HCT116 (cell line): ENCODE measurements around the gene SLC25A45. TPM values are rescaled to one million over a fixed set of nuclear protein-coding genes. Genes with fewer than 3 reads are reported as not detected.

ENCODE experiments used
- ATAC-seq: fragments of 200-7000 bp; cut with Tn5 transposase; 2 replicates; pipeline ENCODE4 v1.9.1; 2020; ENCODE audit warnings: mild to moderate bottlenecking, moderate library complexity
- BruUV-seq: library from RNA; stranded (reverse); fragments of 400-500 nt; replicated peaks from 2 replicates; lab custom pipeline; 2021; lab: Mats Ljungman, UMichigan
- CTCF ChIA-PET: fragments of 300-600 bp; sonication (Branson Sonifier 250); formaldehyde crosslinking; loops from one replicate; lab custom pipeline; 2021; ENCODE audit warnings: antibody characterized with exemption; lab: Charles Lee
- POLR2A ChIA-PET: fragments of 300-600, 350-600 bp; sonication (Branson Sonifier 250); formaldehyde crosslinking; loops from one replicate; lab custom pipeline; 2021; ENCODE audit warnings: antibody characterized with exemption; lab: Charles Lee
- RAD21 ChIA-PET, 2 experiments: fragments of 300-600 bp; sonication (Branson Sonifier 250); formaldehyde crosslinking; loops; one replicate each; lab custom pipeline; 2023; ENCODE audit warnings: low total read pairs in 2 of 2; ENCODE audit not compliant: uncharacterized antibody in 2 of 2, unreplicated experiment in 2 of 2, low non-redundant PET in 1 of 2; lab: Charles Lee
- DNase-seq: peaks from one replicate; pipeline ENCODE4 v3.0.0-alpha.2; 2010; ENCODE audit warnings: low read depth, low spot score
- H2AFZ ChIP-seq: fragments of 200-600 bp; shearing (Covaris generic), sonication (generic); 2 replicates; pipeline ENCODE4 v1.6.1; 2017; ENCODE audit warnings: low read depth, mixed run types, mixed read lengths, antibody characterized with exemption, low read length; ENCODE audit not compliant: poor library complexity, severe bottlenecking
- H3K27ac ChIP-seq: 2 replicates; pipeline ENCODE4 v1.5.1; 2012; ENCODE audit warnings: low read depth, low read length
- H3K27me3 ChIP-seq: fragments of 200-600 bp; sonication (generic); 2 replicates; pipeline ENCODE4 v1.6.1; 2016; ENCODE audit warnings: mixed run types, low read length, mixed read lengths; ENCODE audit not compliant: insufficient read depth
- H3K36me3 ChIP-seq, 2 experiments: fragments of 200-500 bp in 1 of 2; fragments of 200-600 bp in 1 of 2; sonication (Bioruptor generic) in 1 of 2; sonication (generic) in 1 of 2; 2 replicates each; pipeline versions ENCODE4 v1.5.1 to v1.6.1; 2014 to 2016; ENCODE audit warnings: low read length in 2 of 2, inconsistent platforms in 1 of 2, mixed read lengths in 1 of 2, mixed run types in 1 of 2; ENCODE audit not compliant: insufficient read depth in 2 of 2, control insufficient read depth in 1 of 2
- H3K4me1 ChIP-seq, 2 experiments: fragments of 200-600 bp in 1 of 2; sonication (generic) in 1 of 2; 2 replicates each; pipeline versions ENCODE4 v1.5.1 to v1.6.1; 2012 to 2017; ENCODE audit warnings: low read length in 2 of 2, inconsistent platforms in 1 of 2, mild to moderate bottlenecking in 1 of 2, mixed read lengths in 1 of 2, mixed run types in 1 of 2, moderate library complexity in 1 of 2; ENCODE audit not compliant: insufficient read depth in 2 of 2, control insufficient read depth in 1 of 2
- H3K4me2 ChIP-seq: fragments of 200-600 bp; sonication (generic); 2 replicates; pipeline ENCODE4 v1.6.1; 2017; ENCODE audit warnings: mixed run types, low read length, mixed read lengths
- H3K4me3 ChIP-seq, 2 experiments: fragments of 200-600 bp in 1 of 2; sonication (generic) in 1 of 2; replicated peaks in 1 of 2; 2 replicates each; pipeline ENCODE4 v1.5.1; 2011 to 2016; ENCODE audit warnings: low read length in 2 of 2, control low read depth in 1 of 2, low read depth in 1 of 2, mild to moderate bottlenecking in 1 of 2, mixed read lengths in 1 of 2, mixed run types in 1 of 2
- H3K79me2 ChIP-seq: fragments of 200-600 bp; sonication (generic); 2 replicates; pipeline ENCODE4 v1.6.1; 2017; ENCODE audit warnings: mild to moderate bottlenecking, mixed run types, low read length, moderate library complexity, mixed read lengths; ENCODE audit not compliant: insufficient read depth
- H3K9ac ChIP-seq: fragments of 200-600 bp; sonication (generic); 2 replicates; pipeline ENCODE4 v1.6.1; 2016; ENCODE audit warnings: low read length, mixed read lengths
- H3K9me2 ChIP-seq: fragments of 200-600 bp; sonication (generic), shearing (Covaris generic); 2 replicates; pipeline ENCODE4 v1.6.1; 2017; ENCODE audit warnings: mixed run types, mild to moderate bottlenecking, moderate library complexity; ENCODE audit not compliant: insufficient read depth
- H3K9me3 ChIP-seq, 2 experiments: fragments of 200-500 bp in 1 of 2; fragments of 200-600 bp in 1 of 2; sonication (Bioruptor generic) in 1 of 2; sonication (generic) in 1 of 2; 2 replicates each; pipeline ENCODE4 v1.6.1; 2014 to 2017; ENCODE audit warnings: low read length in 2 of 2, mixed read lengths in 2 of 2, inconsistent platforms in 1 of 2, low read depth in 1 of 2, mild to moderate bottlenecking in 1 of 2, mixed run types in 1 of 2, moderate library complexity in 1 of 2; ENCODE audit not compliant: control insufficient read depth in 1 of 2, insufficient read depth in 1 of 2
- H4K20me1 ChIP-seq: fragments of 200-600 bp; sonication (generic), shearing (Covaris generic); 2 replicates; pipeline ENCODE4 v1.6.1; 2017; ENCODE audit warnings: mixed run types, mild to moderate bottlenecking, moderate library complexity; ENCODE audit not compliant: insufficient read depth
- EGR1 ChIP-seq: IDR thresholded peaks from 2 replicates; pipeline ENCODE4 v1.6.1; 2012; ENCODE audit warnings: low read depth
- FOSL1 ChIP-seq: IDR thresholded peaks from 2 replicates; pipeline ENCODE4 v1.6.1; 2012; ENCODE audit warnings: low read depth
- RAD21 ChIP-seq: IDR thresholded peaks from 2 replicates; pipeline ENCODE4 v1.6.1; 2012; ENCODE audit warnings: low read depth, mild to moderate bottlenecking
- ZNF274 ChIP-seq: fragments of 200-500 bp; sonication (Bioruptor generic); IDR thresholded peaks from 2 replicates; pipeline ENCODE4 v1.6.1; 2014; ENCODE audit warnings: mild to moderate bottlenecking, low read depth, low read length, inconsistent platforms
- intact Hi-C: fragments of 100-400 bp; cut with micrococcal nuclease; formaldehyde crosslinking; loops from 2 replicates; pipeline ENCODE4 v1.10.0; 2022
- total RNA-seq: library from RNA; stranded (reverse); gene quantifications from one replicate; pipeline ENCODE4 v1.2.1, GENCODE V29; 2021; ENCODE audit not compliant: unreplicated experiment
- TF ChIP-seq, protein P1 (sequence below), 3 experiments: fragments of 200-600 bp in 1 of 3; sonication (generic) in 1 of 3; IDR thresholded peaks in 2 of 3; conservative IDR thresholded peaks in 1 of 3; 2 replicates each; pipeline ENCODE4 v1.5.1; 2012 to 2017; ENCODE audit warnings: low read depth in 2 of 3, low read length in 2 of 3, antibody characterized with exemption in 1 of 3, borderline replicate concordance in 1 of 3, control low read depth in 1 of 3, mild to moderate bottlenecking in 1 of 3, mixed read lengths in 1 of 3, mixed run types in 1 of 3, moderate library complexity in 1 of 3; ENCODE audit not compliant: insufficient read depth in 1 of 3

SLC25A45 gene
- total RNA-seq, 1 experiment from 2014 or later = 3.9 TPM

DNA sequence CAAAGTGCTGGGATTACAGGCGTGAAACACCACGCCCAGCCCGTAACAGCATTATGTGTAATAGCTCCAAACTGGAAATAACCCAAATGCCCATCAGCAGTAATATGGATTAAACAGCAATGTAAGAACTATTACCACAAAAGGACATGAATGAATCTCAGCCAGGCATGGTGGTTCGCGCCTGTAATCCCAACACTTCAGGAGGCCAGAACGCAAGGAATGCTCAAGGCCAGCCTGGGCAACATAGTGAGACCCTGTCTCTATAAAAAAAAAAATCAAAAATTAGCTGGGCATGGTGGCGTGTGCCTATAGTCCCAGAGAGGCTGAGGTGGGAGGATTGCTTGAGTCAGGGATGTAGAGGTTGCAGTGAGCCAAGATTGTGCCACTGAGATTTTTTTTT is 51.9 kb downstream of the SLC25A45 start:
- BruUV-seq = no TSS peak
- Histone ChIP-seq H3K9me2 (no peaks in the 10 kb centered on the region), H3K9me3 (no peaks in the 10 kb centered on the region), H3K36me3 (no peaks in the 10 kb centered on the region), H3K4me3 (no peak overlapping the region), H3K9ac (no peak overlapping the region), H3K27me3 (no peaks in the 10 kb centered on the region), H2AFZ (peak overlapping the region; percentile 91), H3K4me2 (peak overlapping the region; percentile 51), H3K79me2 (peaks cover 19% of the 10 kb centered on the region), H3K4me1 (peaks cover 14 to 28% of the 10 kb centered on the region in 2 experiments), H4K20me1 (no peaks in the 10 kb centered on the region), H3K27ac (no peak overlapping the region)
- CTCF ChIA-PET = interaction anchor here (0.7 to 8.5 kb wide), 11 partner anchors 8 to 208 kb away, joined by 3 to 202 read pairs (median 4); partner anchors contain the start of genes CDC42EP2, FAU and MRPL49
- TF ChIP-seq, protein P1, sequence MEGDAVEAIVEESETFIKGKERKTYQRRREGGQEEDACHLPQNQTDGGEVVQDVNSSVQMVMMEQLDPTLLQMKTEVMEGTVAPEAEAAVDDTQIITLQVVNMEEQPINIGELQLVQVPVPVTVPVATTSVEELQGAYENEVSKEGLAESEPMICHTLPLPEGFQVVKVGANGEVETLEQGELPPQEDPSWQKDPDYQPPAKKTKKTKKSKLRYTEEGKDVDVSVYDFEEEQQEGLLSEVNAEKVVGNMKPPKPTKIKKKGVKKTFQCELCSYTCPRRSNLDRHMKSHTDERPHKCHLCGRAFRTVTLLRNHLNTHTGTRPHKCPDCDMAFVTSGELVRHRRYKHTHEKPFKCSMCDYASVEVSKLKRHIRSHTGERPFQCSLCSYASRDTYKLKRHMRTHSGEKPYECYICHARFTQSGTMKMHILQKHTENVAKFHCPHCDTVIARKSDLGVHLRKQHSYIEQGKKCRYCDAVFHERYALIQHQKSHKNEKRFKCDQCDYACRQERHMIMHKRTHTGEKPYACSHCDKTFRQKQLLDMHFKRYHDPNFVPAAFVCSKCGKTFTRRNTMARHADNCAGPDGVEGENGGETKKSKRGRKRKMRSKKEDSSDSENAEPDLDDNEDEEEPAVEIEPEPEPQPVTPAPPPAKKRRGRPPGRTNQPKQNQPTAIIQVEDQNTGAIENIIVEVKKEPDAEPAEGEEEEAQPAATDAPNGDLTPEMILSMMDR (IDR thresholded peaks at IDR 0.05 in 2 of 3, conservative IDR thresholded peaks at IDR 0.05 in 1 of 3; ENCODE audit: borderline replicate concordance in 1 of 3, insufficient read depth in 1 of 3, low read depth in 2 of 3, low read length in 2 of 3) = no peak
- no peak for TF ChIP-seq ZNF274
- no peak for TF ChIP-seq EGR1
- no peak for TF ChIP-seq RAD21
- TF ChIP-seq FOSL1 = no peak
- intact Hi-C loops = loop anchor here (1.0 kb wide), 1 partner anchor 55 kb away; no protein-coding TSS in a partner anchor
- no peak for ATAC-seq
- no peak for DNase-seq
- POLR2A ChIA-PET = interaction anchor here (0.7 to 2.7 kb wide), 6 partner anchors 14 to 170 kb away, joined by 3 to 20 read pairs (median 5); partner anchors contain the start of gene NEAT1
- RAD21 ChIA-PET = interaction anchor here (0.6 to 0.8 kb wide), 3 partner anchors 16 to 1058 kb away, joined by 3 to 5 read pairs (median 3); partner anchors contain the start of gene CDC42EP2 (in 1 of the 2)
